ENCODE data around the gene NEMP1. TPM values are rescaled to one million over a fixed set of nuclear protein-coding genes. Genes with fewer than 3 reads are reported as not detected.

The NEMP1 gene
- total RNA-seq, 2 experiments from 2014 or later, result 79.0 to 81.1 TPM

- ATAC-seq (no peak), DNase-seq (no peak)
- Mint-ChIP-seq H3K36me3 (ENCODE audit: low read depth) (peaks cover 75% of the 10 kb centered on the region), H3K27me3 (no peaks in the 10 kb centered on the region), H3K9me3 (ENCODE audit: low read depth) (no peaks in the 10 kb centered on the region), H3K4me3 (no peak overlapping the region), H3K27ac (no peak overlapping the region), H3K4me1 (peaks cover 70% of the 10 kb centered on the region)
- intact Hi-C loops (cut with DNase I, micrococcal nuclease), result no loop called here
- ChIA-PET POLR2A (no interaction called here), CTCF (interaction anchor here (1.9 to 24.0 kb wide), 3 partner anchors 10 to 34 kb away, joined by 6 to 411 read pairs (median 12); partner anchors contain the start of gene NEMP1)
Measured at GRCh38 chr12:57106021-57106708, 27.6 kb upstream of the NEMP1 start.

GRCh38 chr12:57105011-57105753, 26.6 kb upstream of the NEMP1 start:
- peak overlapping the region; percentile 38 for H3K27ac Mint-ChIP-seq
- no peaks in the 10 kb centered on the region for H3K9me3 Mint-ChIP-seq (ENCODE audit: low read depth)
- ATAC-seq (no peak), DNase-seq (no peak)
- no peaks in the 10 kb centered on the region for H3K27me3 Mint-ChIP-seq
- POLR2A ChIA-PET, result no interaction called here
- no peak overlapping the region for H3K4me3 Mint-ChIP-seq
- intact Hi-C loops (cut with DNase I, micrococcal nuclease), result no loop called here
- H3K4me1 Mint-ChIP-seq, result peaks cover 72% of the 10 kb centered on the region
- H3K36me3 Mint-ChIP-seq (ENCODE audit: low read depth), result peaks cover 71% of the 10 kb centered on the region
- CTCF ChIA-PET, result interaction anchor here (2.6 to 24.0 kb wide), 2 partner anchors 18 to 33 kb away, joined by 12 to 411 read pairs; partner anchors contain the start of gene NEMP1

GRCh38 chr12:57104292-57104910, 25.8 kb upstream of the NEMP1 start:
- intact Hi-C loops (cut with DNase I, micrococcal nuclease), result no loop called here
- Mint-ChIP-seq H3K4me3 (no peak overlapping the region), H3K36me3 (ENCODE audit: low read depth) (peaks cover 71% of the 10 kb centered on the region), H3K9me3 (ENCODE audit: low read depth) (no peaks in the 10 kb centered on the region), H3K4me1 (peaks cover 65% of the 10 kb centered on the region), H3K27ac (peak overlapping the region; percentile 38), H3K27me3 (no peaks in the 10 kb centered on the region)
- ATAC-seq, result no peak
- POLR2A ChIA-PET, result interaction anchor here (0.9 kb wide), 1 partner anchor 8 kb away, joined by 3 read pairs; no protein-coding TSS in a partner anchor
- no peak for DNase-seq
- CTCF ChIA-PET, result interaction anchor here (0.6 to 24.0 kb wide), 8 partner anchors 8 to 102 kb away, joined by 3 to 411 read pairs (median 4); partner anchors contain the start of gene NEMP1

GRCh38 chr12:57103856-57104255, 25.3 kb upstream of the NEMP1 start:
- H3K36me3 Mint-ChIP-seq (ENCODE audit: low read depth), result peaks cover 75% of the 10 kb centered on the region
- intact Hi-C loops (cut with DNase I, micrococcal nuclease), result no loop called here
- H3K4me1 Mint-ChIP-seq, result peaks cover 63% of the 10 kb centered on the region
- no peak for DNase-seq
- CTCF ChIA-PET, result interaction anchor here (0.7 to 24.0 kb wide), 7 partner anchors 8 to 101 kb away, joined by 3 to 411 read pairs (median 4); partner anchors contain the start of gene NEMP1
- no peak overlapping the region for H3K4me3 Mint-ChIP-seq
- H3K27me3 Mint-ChIP-seq, result no peaks in the 10 kb centered on the region
- ATAC-seq, result peak; percentile 43
- POLR2A ChIA-PET, result interaction anchor here (0.9 kb wide), 1 partner anchor 8 kb away, joined by 3 read pairs; no protein-coding TSS in a partner anchor
- H3K9me3 Mint-ChIP-seq (ENCODE audit: low read depth), result no peaks in the 10 kb centered on the region
- H3K27ac Mint-ChIP-seq, result peak overlapping the region; percentile 38

- H3K9me3 Mint-ChIP-seq (ENCODE audit: low read depth), result no peaks in the 10 kb centered on the region
- H3K27me3 Mint-ChIP-seq, result no peaks in the 10 kb centered on the region
- ChIA-PET CTCF (interaction anchor here (4.4 to 24.0 kb wide), 2 partner anchors 9 to 30 kb away, joined by 21 to 411 read pairs; partner anchors contain the start of genes NEMP1 and STAT6), POLR2A (no interaction called here)
- DNase-seq (no peak), ATAC-seq (no peak)
- peaks cover 46% of the 10 kb centered on the region for H3K4me1 Mint-ChIP-seq
- H3K36me3 Mint-ChIP-seq (ENCODE audit: low read depth), result peaks cover 72% of the 10 kb centered on the region
- peak overlapping the region; percentile 58 for H3K27ac Mint-ChIP-seq
- intact Hi-C loops (cut with DNase I, micrococcal nuclease), result no loop called here
- H3K4me3 Mint-ChIP-seq, result no peak overlapping the region
Measured at GRCh38 chr12:57101892-57102695, 23.5 kb upstream of the NEMP1 start.

GRCh38 chr12:57099766-57100165, 21.2 kb upstream of the NEMP1 start:
- intact Hi-C loops (cut with DNase I, micrococcal nuclease), result no loop called here
- DNase-seq (no peak), ATAC-seq (no peak)
- Mint-ChIP-seq H3K27me3 (no peaks in the 10 kb centered on the region), H3K4me3 (no peak overlapping the region), H3K36me3 (ENCODE audit: low read depth) (peaks cover 68% of the 10 kb centered on the region), H3K27ac (peak overlapping the region; percentile 11), H3K9me3 (ENCODE audit: low read depth) (no peaks in the 10 kb centered on the region), H3K4me1 (peaks cover 39% of the 10 kb centered on the region)
- ChIA-PET CTCF (interaction anchor here (0.6 to 24.0 kb wide), 6 partner anchors 9 to 54 kb away, joined by 3 to 411 read pairs (median 5); partner anchors contain the start of genes NEMP1 and STAT6), POLR2A (no interaction called here)

- peaks cover 39% of the 10 kb centered on the region for H3K4me1 Mint-ChIP-seq
- H3K27ac Mint-ChIP-seq, result peak overlapping the region; percentile 84
- H3K27me3 Mint-ChIP-seq, result no peaks in the 10 kb centered on the region
- no peak overlapping the region for H3K4me3 Mint-ChIP-seq
- no peaks in the 10 kb centered on the region for H3K9me3 Mint-ChIP-seq (ENCODE audit: low read depth)
- POLR2A ChIA-PET, result interaction anchor here (0.6 to 0.8 kb wide), 2 partner anchors 20 to 25 kb away, joined by 3 read pairs; partner anchors contain the start of gene NEMP1
- CTCF ChIA-PET, result interaction anchor here (1.0 to 24.0 kb wide), 6 partner anchors 9 to 27 kb away, joined by 3 to 411 read pairs (median 4); partner anchors contain the start of genes NEMP1 and STAT6
- intact Hi-C loops (cut with DNase I, micrococcal nuclease), result no loop called here
- DNase-seq (no peak), ATAC-seq (no peak)
- peaks cover 63% of the 10 kb centered on the region for H3K36me3 Mint-ChIP-seq (ENCODE audit: low read depth)
Measured at GRCh38 chr12:57099047-57099714, 20.6 kb upstream of the NEMP1 start.

GRCh38 chr12:57098546-57098945, 20.0 kb upstream of the NEMP1 start:
- ATAC-seq (no peak), DNase-seq (no peak)
- Mint-ChIP-seq H3K4me3 (no peak overlapping the region), H3K36me3 (ENCODE audit: low read depth) (peaks cover 60% of the 10 kb centered on the region), H3K27ac (peak overlapping the region; percentile 84), H3K9me3 (ENCODE audit: low read depth) (no peaks in the 10 kb centered on the region), H3K27me3 (no peaks in the 10 kb centered on the region), H3K4me1 (peaks cover 37% of the 10 kb centered on the region)
- POLR2A ChIA-PET, result interaction anchor here (0.6 to 0.8 kb wide), 2 partner anchors 20 to 26 kb away, joined by 3 read pairs; partner anchors contain the start of gene NEMP1
- intact Hi-C loops (cut with DNase I, micrococcal nuclease), result no loop called here
- CTCF ChIA-PET, result interaction anchor here (1.2 to 24.0 kb wide), 4 partner anchors 9 to 27 kb away, joined by 3 to 411 read pairs (median 12); partner anchors contain the start of genes NEMP1 and STAT6

- H3K27me3 Mint-ChIP-seq, result no peaks in the 10 kb centered on the region
- H3K36me3 Mint-ChIP-seq (ENCODE audit: low read depth), result peaks cover 67% of the 10 kb centered on the region
- ATAC-seq (no peak), DNase-seq (no peak)
- H3K4me1 Mint-ChIP-seq, result peaks cover 45% of the 10 kb centered on the region
- H3K4me3 Mint-ChIP-seq, result no peak overlapping the region
- POLR2A ChIA-PET, result interaction anchor here (0.7 to 1.1 kb wide), 2 partner anchors 14 to 627 kb away, joined by 5 to 6 read pairs; no protein-coding TSS in a partner anchor
- H3K27ac Mint-ChIP-seq, result no peak overlapping the region
- CTCF ChIA-PET, result interaction anchor here (2.0 to 24.0 kb wide), 2 partner anchors 14 to 26 kb away, joined by 7 to 411 read pairs; partner anchors contain the start of genes NEMP1 and STAT6
- intact Hi-C loops (cut with DNase I, micrococcal nuclease), result no loop called here
- no peaks in the 10 kb centered on the region for H3K9me3 Mint-ChIP-seq (ENCODE audit: low read depth)
Measured at GRCh38 chr12:57097554-57097835, 18.9 kb upstream of the NEMP1 start.
